Measurements from ENCODE around the gene ADAMTSL1. TPM values are rescaled to one million over a fixed set of nuclear protein-coding genes. Genes with fewer than 3 reads are reported as not detected.

ADAMTSL1 gene
- total RNA-seq, 2 experiments from 2014 or later: not detected

DNA sequence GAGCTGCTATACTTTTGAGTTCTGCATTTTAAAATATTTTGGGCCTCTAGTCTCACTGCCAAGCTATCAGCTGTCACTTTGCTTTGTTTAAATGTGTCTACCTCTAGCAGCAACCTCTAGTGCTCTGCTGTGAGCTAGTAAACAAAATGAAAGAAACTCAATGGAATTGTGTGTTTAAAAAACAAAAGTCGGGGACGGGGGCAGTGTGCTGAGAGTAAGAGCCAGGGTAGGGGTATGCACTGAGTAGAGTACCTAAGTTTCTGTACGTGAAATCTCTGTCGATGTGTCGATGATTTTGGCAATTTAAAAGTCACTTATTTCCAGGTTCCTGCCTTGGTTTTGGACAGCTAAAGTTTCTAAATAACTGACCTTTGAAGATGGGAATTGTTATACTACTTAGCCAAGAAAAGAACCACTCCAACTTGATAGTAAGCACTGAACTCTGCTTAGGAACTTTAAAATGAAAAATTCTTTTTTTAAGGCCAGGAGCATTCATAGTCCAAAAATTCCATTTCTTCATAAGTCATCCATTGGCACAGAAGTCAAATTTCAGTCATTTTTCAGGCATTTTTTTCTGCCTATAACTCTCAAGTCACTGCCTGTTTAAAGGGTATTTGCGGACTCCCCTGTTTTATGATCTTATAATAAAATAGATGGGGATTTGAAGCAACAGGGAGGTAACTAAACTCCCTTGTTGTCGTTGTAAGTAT lies 447.6 kb downstream of the ADAMTSL1 start:
- DNase-seq (no peak), ATAC-seq (no peak)
- no peaks in the 10 kb centered on the region for H3K9me3 Mint-ChIP-seq
- ChIA-PET CTCF (no interaction called here), POLR2A (no interaction called here)
- no peak overlapping the region for H3K27ac Mint-ChIP-seq
- peaks cover 2% of the 10 kb centered on the region for H3K27me3 Mint-ChIP-seq
- no peaks in the 10 kb centered on the region for H3K4me1 Mint-ChIP-seq (ENCODE audit: low read depth)
- no peak overlapping the region for H3K4me3 Mint-ChIP-seq
- no peaks in the 10 kb centered on the region for H3K36me3 Mint-ChIP-seq (ENCODE audit: low read depth)
- no peak for TF ChIP-seq CTCF (IDR thresholded peaks at IDR 0.05)
- intact Hi-C loops (cut with micrococcal nuclease): no loop called here

- H3K27me3 Mint-ChIP-seq: no peaks in the 10 kb centered on the region
- H3K4me1 Mint-ChIP-seq (ENCODE audit: low read depth): no peaks in the 10 kb centered on the region
- no peak for DNase-seq
- no peak for TF ChIP-seq CTCF (IDR thresholded peaks at IDR 0.05)
- intact Hi-C loops (cut with micrococcal nuclease): no loop called here
- H3K9me3 Mint-ChIP-seq: no peaks in the 10 kb centered on the region
- CTCF ChIA-PET: no interaction called here
- no peak overlapping the region for H3K27ac Mint-ChIP-seq
- H3K36me3 Mint-ChIP-seq (ENCODE audit: low read depth): no peaks in the 10 kb centered on the region
- no peak for ATAC-seq
- POLR2A ChIA-PET: no interaction called here
- no peak overlapping the region for H3K4me3 Mint-ChIP-seq
These were observed 448.4 kb downstream of the ADAMTSL1 start for GRCh38 chr9:18922161-18922885.

DNA sequence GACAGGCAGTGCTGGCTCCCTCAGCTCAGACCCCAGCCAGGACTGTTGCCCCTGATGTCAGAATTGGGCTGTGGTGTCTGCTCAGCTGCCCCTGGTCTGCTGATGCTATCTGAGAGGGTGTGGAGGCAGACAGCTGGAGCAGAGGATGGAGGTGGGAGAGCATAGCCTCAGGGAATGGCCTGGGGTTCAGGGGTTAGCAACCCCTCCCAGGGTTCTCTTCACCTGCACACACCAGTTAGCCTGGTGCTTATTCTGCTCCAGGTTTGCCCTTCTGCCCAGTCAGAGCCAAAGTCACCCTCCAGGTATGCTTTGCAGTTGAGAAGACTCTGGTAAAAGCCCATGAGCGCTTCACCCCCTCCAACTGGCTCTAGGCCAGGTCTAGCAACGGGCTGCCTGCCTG lies 449.2 kb downstream of the ADAMTSL1 start:
- no peak for DNase-seq
- ChIA-PET CTCF (no interaction called here), POLR2A (no interaction called here)
- H3K27me3 Mint-ChIP-seq: no peaks in the 10 kb centered on the region
- intact Hi-C loops (cut with micrococcal nuclease): no loop called here
- H3K27ac Mint-ChIP-seq: no peak overlapping the region
- H3K9me3 Mint-ChIP-seq: no peaks in the 10 kb centered on the region
- no peak for ATAC-seq
- H3K4me3 Mint-ChIP-seq: no peak overlapping the region
- H3K4me1 Mint-ChIP-seq (ENCODE audit: low read depth): no peaks in the 10 kb centered on the region
- no peaks in the 10 kb centered on the region for H3K36me3 Mint-ChIP-seq (ENCODE audit: low read depth)
- TF ChIP-seq CTCF (IDR thresholded peaks at IDR 0.05): no peak

- no peak for TF ChIP-seq CTCF (IDR thresholded peaks at IDR 0.05)
- ATAC-seq (no peak), DNase-seq (no peak)
- ChIA-PET CTCF (interaction anchor here (0.5 kb wide), 1 partner anchor 1448 kb away, joined by 4 read pairs; no protein-coding TSS in a partner anchor), POLR2A (no interaction called here)
- no peak overlapping the region for H3K4me3 Mint-ChIP-seq
- no peaks in the 10 kb centered on the region for H3K9me3 Mint-ChIP-seq
- intact Hi-C loops (cut with micrococcal nuclease): no loop called here
- H3K27me3 Mint-ChIP-seq: no peaks in the 10 kb centered on the region
- H3K36me3 Mint-ChIP-seq (ENCODE audit: low read depth): no peaks in the 10 kb centered on the region
- no peaks in the 10 kb centered on the region for H3K4me1 Mint-ChIP-seq (ENCODE audit: low read depth)
- no peak overlapping the region for H3K27ac Mint-ChIP-seq
These were observed 449.9 kb downstream of the ADAMTSL1 start for GRCh38 chr9:18923671-18924430.

DNA sequence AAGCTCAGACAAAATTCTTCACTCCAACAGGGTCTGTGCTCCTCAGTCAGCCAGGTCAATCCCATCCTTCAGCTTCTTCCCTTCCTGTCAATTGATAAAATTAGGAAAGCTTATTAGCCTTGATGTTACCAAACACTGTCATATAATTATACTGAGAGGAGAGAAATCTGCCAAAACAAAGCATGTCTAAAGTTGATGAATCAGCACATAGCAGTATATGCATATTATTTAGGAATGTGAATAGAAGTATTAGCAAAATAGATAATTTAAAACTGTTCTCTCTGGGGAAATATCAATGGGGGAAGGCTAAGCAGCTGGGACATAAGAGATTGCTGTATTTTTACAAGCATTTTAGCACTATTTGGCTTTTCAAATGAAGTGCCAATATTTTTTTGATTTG lies 451.9 kb downstream of the ADAMTSL1 start:
- ATAC-seq (no peak), DNase-seq (no peak)
- ChIA-PET CTCF (no interaction called here), POLR2A (no interaction called here)
- H3K27ac Mint-ChIP-seq: no peak overlapping the region
- H3K4me3 Mint-ChIP-seq: no peak overlapping the region
- TF ChIP-seq CTCF (IDR thresholded peaks at IDR 0.05): no peak
- no peaks in the 10 kb centered on the region for H3K9me3 Mint-ChIP-seq
- intact Hi-C loops (cut with micrococcal nuclease): no loop called here
- H3K36me3 Mint-ChIP-seq (ENCODE audit: low read depth): no peaks in the 10 kb centered on the region
- H3K4me1 Mint-ChIP-seq (ENCODE audit: low read depth): no peaks in the 10 kb centered on the region
- H3K27me3 Mint-ChIP-seq: no peaks in the 10 kb centered on the region
